Measurements from ENCODE around the gene FBXL14. TPM values are rescaled to one million over a fixed set of nuclear protein-coding genes. Genes with fewer than 3 reads are reported as not detected.

The FBXL14 gene
- total and polyA plus RNA-seq, 9 of the 15 experiments (the other 6 are each of a cell fraction or from before 2014, with no cell fraction given), result 0.13 to 9.8 (median 3.3) TPM

- TF ChIP-seq BRF2 (IDR thresholded peaks at IDR 0.05; ENCODE audit: borderline replicate concordance, insufficient read depth, insufficient read length) (no peak), ZNF197 (CRISPR knock-in tag; IDR thresholded peaks at IDR 0.05; ENCODE audit: low read depth) (no peak), PTRF (tag; IDR thresholded peaks at IDR 0.05) (no peak), CTCFL (IDR thresholded peaks at IDR 0.05; ENCODE audit: borderline replicate concordance, insufficient read depth, low read depth, low read length, poor library complexity, severe bottlenecking) (no peak), GATAD2B (IDR thresholded peaks at IDR 0.05; ENCODE audit: borderline replicate concordance) (peak; percentile 66; the same call in 1 of the 2 replicates), ZHX1 (conservative IDR thresholded peaks at IDR 0.05; ENCODE audit: low read length) (no peak), CBFA2T3 (IDR thresholded peaks at IDR 0.05) (no peak), ZNF436 (CRISPR knock-in tag; IDR thresholded peaks at IDR 0.05) (no peak), CHD4 (IDR thresholded peaks at IDR 0.05; ENCODE audit: insufficient read depth, insufficient replicate concordance, low read depth, low read length, poor library complexity, severe bottlenecking) (no peak), TCF7L2 (IDR thresholded peaks at IDR 0.05; ENCODE audit: low read depth, low read length) (peak; percentile 79), NCOA1 (IDR thresholded peaks at IDR 0.05; ENCODE audit: low read depth) (no peak), SAFB2 (IDR thresholded peaks at IDR 0.05; ENCODE audit: borderline replicate concordance, low read depth, low read length, severe bottlenecking) (no peak), HINFP (tag; conservative IDR thresholded peaks at IDR 0.05; ENCODE audit: low read depth) (no peak), PHF8 (IDR thresholded peaks at IDR 0.05; ENCODE audit: borderline replicate concordance, low read length) (peak; percentile 52; the same call in 1 of the 2 replicates), HDAC1 (IDR thresholded peaks at IDR 0.05) (peak in 1 of 2 experiments; percentile 52; a peak in 1 of 4 replicates), CHCHD3 (CRISPR knock-in tag; IDR thresholded peaks at IDR 0.05) (no peak), ZNF699 (CRISPR knock-in tag; IDR thresholded peaks at IDR 0.05; ENCODE audit: insufficient replicate concordance) (no peak), SIN3A (IDR thresholded peaks at IDR 0.05; ENCODE audit: borderline replicate concordance in 2 of 2, control insufficient read depth in 1 of 2, low read depth in 2 of 2, low read length in 2 of 2) (peak; percentile 51 to 71; a peak in 3 of 4 replicates)
Observed at GRCh38 chr12:1594261-1595025, at the start of gene FBXL14 (continued).
